OCI-LY7 (cell line): ENCODE measurements around the gene VPS37D.

Experiments used
- CTCF ChIP-seq: fragments of 200-600 bp; sonication (generic); conservative IDR thresholded peaks from 2 replicates; pipeline ENCODE4 v1.5.1; 2014; ENCODE audit warnings: mild to moderate bottlenecking, antibody characterized with exemption, low read length, moderate library complexity, mixed read lengths
- EZH2phosphoT487 ChIP-seq: fragments of 200-600 bp; sonication (generic); IDR thresholded peaks from 2 replicates; pipeline ENCODE4 v1.6.1; 2018; ENCODE audit warnings: low read depth, borderline replicate concordance, mild to moderate bottlenecking, mixed run types, antibody characterized with exemption, low read length, moderate library complexity, mixed read lengths

GRCh38 chr7:73633844-73634243 is 33.8 kb upstream of the VPS37D start:
- TF ChIP-seq CTCF (no peak), EZH2phosphoT487 (no peak)
